K562 (cell line): ENCODE data around the gene THADA. TPM values are rescaled to one million over a fixed set of nuclear protein-coding genes. Genes with fewer than 3 reads are reported as not detected.

ENCODE experiments used
- ATF7 ChIP-seq: fragments of 450-650 bp; IDR thresholded peaks from 2 replicates; pipeline ENCODE4 v1.7.1; 2014; ENCODE audit warnings: mild to moderate bottlenecking, moderate library complexity
- CAMTA2 ChIP-seq: fragments of 250-450 bp; sonication (Bioruptor Pico); conservative IDR thresholded peaks from 2 replicates; pipeline ENCODE4 v1.5.1; 2022
- FOXJ2 ChIP-seq: fragments of 200-800 bp; sonication (Bioruptor generic); IDR thresholded peaks from 2 replicates; pipeline ENCODE4 v1.6.1; 2016; ENCODE audit warnings: missing genetic modification characterization, missing compliant biosample characterization
- FOXK2 ChIP-seq, 2 experiments: fragments of 450-650 bp; IDR thresholded peaks in 1 of 2; conservative IDR thresholded peaks in 1 of 2; 2 replicates each; pipeline ENCODE4 v1.6.1; 2016; ENCODE audit warnings: low read depth in 2 of 2, mild to moderate bottlenecking in 1 of 2
- HDAC2 ChIP-seq: fragments of 450-650 bp; IDR thresholded peaks from 2 replicates; pipeline ENCODE4 v1.6.1; 2016; ENCODE audit warnings: mild to moderate bottlenecking
- HIVEP1 ChIP-seq: fragments of 250-450 bp; sonication (Bioruptor Pico); IDR thresholded peaks from 2 replicates; pipeline ENCODE4 v1.4.0; 2020; ENCODE audit warnings: mild to moderate bottlenecking
- JUND ChIP-seq, 2 experiments: IDR thresholded peaks; 2 replicates in 1 of 2; 3 replicates in 1 of 2; pipeline ENCODE4 v1.6.1; 2011; ENCODE audit warnings: borderline replicate concordance in 2 of 2, low read depth in 2 of 2, low read length in 2 of 2, improper control_type of control experiment in 1 of 2, missing biosample characterization in 1 of 2, missing genetic modification characterization in 1 of 2, missing genetic modification reagents in 1 of 2
- MITF ChIP-seq: IDR thresholded peaks from 2 replicates; pipeline ENCODE4 v1.6.1; 2014; ENCODE audit warnings: antibody characterized with exemption
- MLLT1 ChIP-seq, 2 experiments: fragments of 450-650 bp; IDR thresholded peaks; 2 replicates each; pipeline ENCODE4 v1.6.1; 2016
- MTA3 ChIP-seq: fragments of 450-650 bp; formaldehyde crosslinking; IDR thresholded peaks from 2 replicates; pipeline ENCODE4 v1.6.1; 2017; ENCODE audit warnings: mild to moderate bottlenecking, borderline replicate concordance
- NCOR1 ChIP-seq: fragments of 450-650 bp; IDR thresholded peaks from 2 replicates; pipeline ENCODE4 v1.6.1; 2016; ENCODE audit warnings: mild to moderate bottlenecking, moderate library complexity
- PML ChIP-seq: IDR thresholded peaks from 2 replicates; pipeline ENCODE4 v1.6.1; 2012; ENCODE audit warnings: low read length, inconsistent platforms
- TCFL5 ChIP-seq: fragments of 250-450 bp; sonication (Bioruptor Pico); conservative IDR thresholded peaks from 2 replicates; pipeline ENCODE4 v1.6.1; 2021; ENCODE audit warnings: mild to moderate bottlenecking, moderate library complexity, matching md5 sums
- ZBTB5 ChIP-seq: fragments of 450-650 bp; IDR thresholded peaks from 2 replicates; pipeline ENCODE4 v1.6.1; 2017; ENCODE audit warnings: antibody characterized with exemption
- ZC3H8 ChIP-seq: fragments of 450-650 bp; IDR thresholded peaks from 2 replicates; pipeline ENCODE4 v1.6.1; 2017
- ZNF175 ChIP-seq: fragments of 200-800 bp; sonication (Bioruptor generic); IDR thresholded peaks from 2 replicates; pipeline ENCODE4 v1.6.1; 2016; ENCODE audit warnings: low read depth, mild to moderate bottlenecking, missing genetic modification characterization, missing compliant biosample characterization
- ZNF212 ChIP-seq: fragments of 450-650 bp; formaldehyde crosslinking; IDR thresholded peaks from 2 replicates; pipeline ENCODE4 v1.4.0; 2020; ENCODE audit warnings: mild to moderate bottlenecking
- ZNF232 ChIP-seq: sonication (generic); formaldehyde crosslinking; IDR thresholded peaks from 2 replicates; pipeline ENCODE4 v1.8.0; 2022; ENCODE audit warnings: mild to moderate bottlenecking, missing genetic modification reagents
- ZNF583 ChIP-seq: fragments of 250-450 bp; sonication (Bioruptor Pico); IDR thresholded peaks from 2 replicates; pipeline ENCODE4 v1.4.0; 2020
- ZSCAN32 ChIP-seq: fragments of 450-650 bp; formaldehyde crosslinking; IDR thresholded peaks from 2 replicates; pipeline ENCODE4 v1.4.0; 2020; ENCODE audit warnings: mild to moderate bottlenecking, moderate library complexity
- polyA plus RNA-seq, 8 experiments: library from polyadenylated mRNA; depleted of rRNA in 4 of 8; stranded (reverse) in 5 of 8; unstranded in 3 of 8; fragments of >200 nt; fragmentation: Nextera tagmentation in 2 of 8; fragmentation: Illumina TruSeq in 1 of 8; extraction: Ambion mirVana in 2 of 8; extraction: Trizol in 1 of 8; gene quantifications; 2 replicates each; pipeline versions ENCODE4 v1.2.1 to v1.2.3, GENCODE V29; 2011 to 2014; ENCODE audit warnings: inconsistent platforms in 1 of 8, missing spikeins in 1 of 8
- total RNA-seq, 7 experiments: library from RNA; depleted of rRNA in 6 of 7; stranded (reverse); fragments of >200 nt in 6 of 7; fragmentation: Illumina TruSeq in 2 of 7; extraction: Trizol in 2 of 7; gene quantifications; 2 replicates each; pipeline versions ENCODE4 v1.2.1 to v1.2.3, GENCODE V29; 2011 to 2021; ENCODE audit warnings: low replicate concordance in 1 of 7
- TF ChIP-seq, protein P1 (sequence below): sonication (generic); formaldehyde crosslinking; IDR thresholded peaks from 2 replicates; pipeline ENCODE4 v1.8.1; 2023; ENCODE audit warnings: mild to moderate bottlenecking, missing genetic modification reagents

THADA gene
- total and polyA plus RNA-seq, 9 of the 15 experiments (the other 6 are each of a cell fraction or from before 2014, with no cell fraction given), result 17.8 to 34.7 (median 31.9) TPM

GRCh38 chr2:43331422-43331821 lies 264.4 kb downstream of the THADA start (continued):
- TF ChIP-seq HDAC2, result peak; percentile 98
- TF ChIP-seq ZSCAN32, result 0 out of 2 replicates have a peak, but pooled peaks have one; percentile 21
- no peak for TF ChIP-seq ZC3H8
- TF ChIP-seq MTA3, result no peak; the same call in 1 of the 2 replicates
- TF ChIP-seq HIVEP1 (CRISPR knock-in tag), result 0 out of 2 replicates have a peak, but pooled peaks have one; percentile 29
- peak; percentile 47; the same call in 1 of the 2 replicates for TF ChIP-seq NCOR1
- no peak for TF ChIP-seq ZBTB5
- TF ChIP-seq JUND (IDR thresholded peaks at IDR 0.05; ENCODE audit: borderline replicate concordance, low read depth, low read length), result peak; percentile 57
- peak; percentile 51; the same call in 1 of the 3 replicates for TF ChIP-seq JUND (tag; IDR thresholded peaks at IDR 0.05; ENCODE audit: borderline replicate concordance, low read depth, low read length)
- TF ChIP-seq MITF, result peak; percentile 64; the same call in 1 of the 2 replicates
- no peak for TF ChIP-seq ZNF212 (CRISPR knock-in tag)
- TF ChIP-seq ATF7, result peak; percentile 46; the same call in 1 of the 2 replicates
- 0 out of 2 replicates have a peak, but pooled peaks have one; percentile 47 for TF ChIP-seq TCFL5 (CRISPR knock-in tag)
- TF ChIP-seq ZNF232 (CRISPR knock-in tag), result no peak
- TF ChIP-seq FOXK2 (conservative IDR thresholded peaks at IDR 0.05 in 1 of 2, IDR thresholded peaks at IDR 0.05 in 1 of 2; ENCODE audit: low read depth in 2 of 2), result peak in 1 of 2 experiments; percentile 67; a peak in 2 of 4 replicates
- peak; percentile 67; the same call in 1 of the 2 replicates for TF ChIP-seq FOXJ2
- TF ChIP-seq ZNF175, result 0 out of 2 replicates have a peak, but pooled peaks have one; percentile 20
- no peak for TF ChIP-seq CAMTA2 (CRISPR knock-in tag)
- TF ChIP-seq PML, result peak; percentile 54; the same call in 1 of the 2 replicates
- peak; percentile 63; the same call in 1 of the 2 replicates for TF ChIP-seq ZNF583 (CRISPR knock-in tag)
- TF ChIP-seq, protein P1, sequence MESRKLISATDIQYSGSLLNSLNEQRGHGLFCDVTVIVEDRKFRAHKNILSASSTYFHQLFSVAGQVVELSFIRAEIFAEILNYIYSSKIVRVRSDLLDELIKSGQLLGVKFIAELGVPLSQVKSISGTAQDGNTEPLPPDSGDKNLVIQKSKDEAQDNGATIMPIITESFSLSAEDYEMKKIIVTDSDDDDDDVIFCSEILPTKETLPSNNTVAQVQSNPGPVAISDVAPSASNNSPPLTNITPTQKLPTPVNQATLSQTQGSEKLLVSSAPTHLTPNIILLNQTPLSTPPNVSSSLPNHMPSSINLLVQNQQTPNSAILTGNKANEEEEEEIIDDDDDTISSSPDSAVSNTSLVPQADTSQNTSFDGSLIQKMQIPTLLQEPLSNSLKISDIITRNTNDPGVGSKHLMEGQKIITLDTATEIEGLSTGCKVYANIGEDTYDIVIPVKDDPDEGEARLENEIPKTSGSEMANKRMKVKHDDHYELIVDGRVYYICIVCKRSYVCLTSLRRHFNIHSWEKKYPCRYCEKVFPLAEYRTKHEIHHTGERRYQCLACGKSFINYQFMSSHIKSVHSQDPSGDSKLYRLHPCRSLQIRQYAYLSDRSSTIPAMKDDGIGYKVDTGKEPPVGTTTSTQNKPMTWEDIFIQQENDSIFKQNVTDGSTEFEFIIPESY (CRISPR knock-in tag), result peak; percentile 63
- peak in 1 of 2 experiments; percentile 77; a peak in 2 of 4 replicates for TF ChIP-seq MLLT1 (IDR thresholded peaks at IDR 0.05)
